DND-41 (cell line): Measurements from ENCODE around the gene MKX.

Source experiments
- EZH2 ChIP-seq: IDR thresholded peaks from 3 replicates; pipeline ENCODE4 v1.6.1; 2012; ENCODE audit warnings: borderline replicate concordance, low read depth, mild to moderate bottlenecking, moderate library complexity, low read length, inconsistent platforms; ENCODE audit not compliant: severe bottlenecking
- TF ChIP-seq, protein P1 (sequence below): IDR thresholded peaks from 2 replicates; pipeline ENCODE4 v1.5.1; 2012; ENCODE audit warnings: borderline replicate concordance, low read length, moderate library complexity, mild to moderate bottlenecking; ENCODE audit not compliant: poor library complexity, severe bottlenecking; ENCODE audit errors: extremely low read depth

DNA sequence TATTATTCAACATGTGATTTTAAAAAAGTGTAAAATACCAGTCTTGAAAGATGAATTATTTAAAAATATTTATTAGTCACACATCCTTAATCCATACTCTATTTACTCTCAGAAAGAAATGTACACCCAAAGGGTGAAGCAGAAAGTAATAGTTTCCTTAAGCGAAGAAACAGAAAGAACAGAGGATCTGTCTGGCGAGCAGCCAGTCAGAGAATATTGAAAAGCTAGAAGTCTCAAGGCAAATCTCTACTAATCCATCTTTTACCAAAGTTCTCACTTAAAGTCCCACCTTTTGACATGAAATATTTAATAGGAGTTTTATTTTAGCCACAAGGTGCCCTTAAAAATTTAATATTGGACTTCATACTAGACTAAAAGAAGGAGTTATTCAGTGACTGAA, 46.7 kb downstream of the MKX start:
- TF ChIP-seq, protein P1, sequence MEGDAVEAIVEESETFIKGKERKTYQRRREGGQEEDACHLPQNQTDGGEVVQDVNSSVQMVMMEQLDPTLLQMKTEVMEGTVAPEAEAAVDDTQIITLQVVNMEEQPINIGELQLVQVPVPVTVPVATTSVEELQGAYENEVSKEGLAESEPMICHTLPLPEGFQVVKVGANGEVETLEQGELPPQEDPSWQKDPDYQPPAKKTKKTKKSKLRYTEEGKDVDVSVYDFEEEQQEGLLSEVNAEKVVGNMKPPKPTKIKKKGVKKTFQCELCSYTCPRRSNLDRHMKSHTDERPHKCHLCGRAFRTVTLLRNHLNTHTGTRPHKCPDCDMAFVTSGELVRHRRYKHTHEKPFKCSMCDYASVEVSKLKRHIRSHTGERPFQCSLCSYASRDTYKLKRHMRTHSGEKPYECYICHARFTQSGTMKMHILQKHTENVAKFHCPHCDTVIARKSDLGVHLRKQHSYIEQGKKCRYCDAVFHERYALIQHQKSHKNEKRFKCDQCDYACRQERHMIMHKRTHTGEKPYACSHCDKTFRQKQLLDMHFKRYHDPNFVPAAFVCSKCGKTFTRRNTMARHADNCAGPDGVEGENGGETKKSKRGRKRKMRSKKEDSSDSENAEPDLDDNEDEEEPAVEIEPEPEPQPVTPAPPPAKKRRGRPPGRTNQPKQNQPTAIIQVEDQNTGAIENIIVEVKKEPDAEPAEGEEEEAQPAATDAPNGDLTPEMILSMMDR = no peak
- no peak for TF ChIP-seq EZH2
